CD4-positive, alpha-beta T cell treated with Interleukin-6 at 100 ng/mL for 8 hours (primary cell): ENCODE results near the gene CABLES1.
"Not testable (repeated sequence)": the region's sequence is repeated elsewhere in the genome, so short reads cannot be mapped to it uniquely, and the experiment has no call there.

Source experiments
- DNase-seq: peaks from one replicate; pipeline ENCODE4 v3.0.0-alpha.2; 2020; ENCODE audit warnings: mixed read lengths, low spot score

The CABLES1 gene, protein sequence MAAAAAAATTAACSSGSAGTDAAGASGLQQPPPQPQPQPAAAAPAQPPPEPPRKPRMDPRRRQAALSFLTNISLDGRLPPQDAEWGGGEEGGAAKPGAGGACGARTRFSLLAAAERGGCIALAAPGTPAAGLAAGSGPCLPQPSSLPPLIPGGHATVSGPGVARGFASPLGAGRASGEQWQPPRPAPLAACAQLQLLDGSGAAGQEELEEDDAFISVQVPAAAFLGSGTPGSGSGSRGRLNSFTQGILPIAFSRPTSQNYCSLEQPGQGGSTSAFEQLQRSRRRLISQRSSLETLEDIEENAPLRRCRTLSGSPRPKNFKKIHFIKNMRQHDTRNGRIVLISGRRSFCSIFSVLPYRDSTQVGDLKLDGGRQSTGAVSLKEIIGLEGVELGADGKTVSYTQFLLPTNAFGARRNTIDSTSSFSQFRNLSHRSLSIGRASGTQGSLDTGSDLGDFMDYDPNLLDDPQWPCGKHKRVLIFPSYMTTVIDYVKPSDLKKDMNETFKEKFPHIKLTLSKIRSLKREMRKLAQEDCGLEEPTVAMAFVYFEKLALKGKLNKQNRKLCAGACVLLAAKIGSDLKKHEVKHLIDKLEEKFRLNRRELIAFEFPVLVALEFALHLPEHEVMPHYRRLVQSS

DNA sequence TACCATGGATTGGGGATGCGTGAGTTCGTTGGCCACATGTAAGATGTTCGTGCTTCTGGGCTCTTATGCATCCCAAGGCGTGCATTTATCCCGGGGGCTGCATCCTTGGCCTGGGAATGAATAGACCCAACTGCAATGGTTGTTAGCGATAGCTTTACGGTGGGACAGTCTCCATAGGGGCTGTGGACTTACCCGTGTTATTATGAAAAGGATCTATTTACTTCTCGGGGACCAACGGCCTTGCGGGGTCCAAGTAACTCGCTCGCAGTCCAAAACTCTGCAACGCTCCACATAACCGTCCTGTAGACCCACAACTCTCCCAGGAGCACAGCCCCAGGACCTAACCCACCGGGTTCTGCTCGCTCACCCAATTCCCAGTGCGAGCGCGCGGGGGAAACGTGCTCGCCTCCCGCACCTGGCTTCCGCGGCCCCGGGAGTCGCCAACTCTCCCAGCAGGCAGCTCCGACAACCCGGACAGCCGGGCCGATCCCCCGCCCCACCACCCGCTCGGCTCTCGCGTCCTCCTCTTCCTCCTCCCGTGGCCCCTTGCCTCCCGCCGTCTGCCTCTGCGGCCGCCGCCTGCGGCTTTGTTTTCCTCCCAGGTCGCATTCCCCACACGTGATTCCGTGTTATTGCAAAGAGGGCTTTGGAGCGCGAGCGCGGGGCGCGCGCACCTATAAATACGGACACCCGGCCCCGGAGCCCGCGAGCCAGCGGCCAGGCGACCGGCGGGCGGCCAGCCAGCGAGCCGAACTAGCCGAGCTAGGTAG lies at the start of gene CABLES1:
CABLES1 (plus strand) TSS at position 706 of the 770 bp plus-strand sequence. CDS start 278 bp downstream, outside the sequence.
- DNase-seq, result no peak

DNA sequence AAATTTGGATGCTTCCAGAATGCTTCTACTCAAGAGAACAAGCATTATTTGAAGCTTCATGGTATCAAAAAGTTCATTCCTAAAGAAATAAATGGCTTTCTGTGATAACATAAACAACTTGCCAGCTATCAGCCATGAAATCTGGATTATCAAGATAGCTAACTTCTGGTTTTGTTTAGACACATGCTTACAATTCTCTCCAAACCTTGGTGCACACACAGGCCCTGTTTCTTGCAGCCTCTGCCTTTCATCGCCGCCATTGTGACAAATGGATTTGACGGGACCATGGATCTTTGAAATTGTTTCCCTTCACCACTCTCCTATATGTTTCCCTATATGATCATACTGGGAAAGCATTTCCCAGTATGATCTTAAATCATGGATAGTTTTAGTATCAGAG lies 47.9 kb upstream of the CABLES1 start:
- DNase-seq, result no peak

DNA sequence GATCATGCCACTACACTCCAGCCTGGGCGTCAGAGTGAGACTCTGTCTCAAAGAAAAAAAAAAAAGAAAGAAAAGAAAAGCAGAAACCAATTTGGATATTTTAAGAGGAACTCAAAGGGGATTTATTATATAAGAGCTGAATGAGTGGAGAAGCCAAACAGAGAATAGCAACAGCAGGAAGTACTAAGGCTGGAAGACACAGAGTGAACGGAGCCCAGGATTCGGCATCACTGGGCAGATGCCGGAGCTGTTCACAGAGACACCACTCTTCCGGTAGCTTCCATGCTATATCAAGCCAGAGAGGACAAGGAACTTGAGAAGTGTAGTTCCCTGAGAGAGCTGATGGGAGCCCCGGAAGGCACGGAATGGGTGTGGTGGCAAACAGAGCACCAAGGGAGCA lies 47.0 kb upstream of the CABLES1 start:
- no peak for DNase-seq

DNA sequence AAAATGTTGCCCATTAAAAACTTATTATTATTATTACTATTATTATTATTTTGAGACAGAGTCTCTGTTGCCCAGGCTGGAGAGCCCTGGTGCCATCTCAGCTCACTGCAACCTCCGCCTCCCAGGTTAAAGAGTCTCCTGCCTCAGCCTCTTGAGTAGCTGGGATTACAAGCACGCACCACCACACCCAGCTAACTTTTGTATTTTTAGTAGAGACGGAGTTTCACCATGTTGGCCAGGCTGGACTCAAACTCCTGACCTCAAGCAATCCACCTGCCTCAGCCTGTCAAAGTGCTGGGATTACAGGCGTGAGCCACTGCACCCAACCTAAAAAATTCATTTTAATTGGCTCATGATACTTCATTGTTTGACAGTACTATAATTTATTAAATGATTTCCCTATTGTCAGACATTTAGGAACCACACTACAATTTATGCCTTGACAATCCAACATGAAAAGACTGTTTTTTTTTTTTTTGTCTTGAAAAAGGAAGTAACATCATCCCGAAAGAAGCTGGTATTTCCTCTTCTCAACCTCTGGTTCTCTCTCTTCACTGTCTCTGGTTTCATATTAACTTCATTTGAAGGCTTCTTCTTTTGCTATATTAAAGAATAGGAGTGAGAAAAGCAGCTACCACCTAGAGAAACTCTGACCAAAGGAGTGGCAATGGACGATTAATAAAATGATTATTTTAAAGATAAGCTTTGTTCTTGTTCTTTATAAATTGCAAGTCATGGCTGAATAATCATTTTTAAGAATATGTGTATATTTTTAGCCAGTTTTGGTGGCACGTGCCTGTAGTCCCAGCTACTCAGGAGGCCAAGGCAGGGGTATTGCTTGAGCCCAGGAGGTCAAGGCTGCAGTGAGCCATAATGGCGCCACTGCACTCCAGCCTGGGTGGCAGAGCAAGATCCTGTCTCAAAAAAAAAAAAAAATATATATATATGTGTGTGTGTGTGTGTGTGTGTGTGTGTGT lies 44.0 kb upstream of the CABLES1 start:
- not testable (repeated sequence) for DNase-seq

DNA sequence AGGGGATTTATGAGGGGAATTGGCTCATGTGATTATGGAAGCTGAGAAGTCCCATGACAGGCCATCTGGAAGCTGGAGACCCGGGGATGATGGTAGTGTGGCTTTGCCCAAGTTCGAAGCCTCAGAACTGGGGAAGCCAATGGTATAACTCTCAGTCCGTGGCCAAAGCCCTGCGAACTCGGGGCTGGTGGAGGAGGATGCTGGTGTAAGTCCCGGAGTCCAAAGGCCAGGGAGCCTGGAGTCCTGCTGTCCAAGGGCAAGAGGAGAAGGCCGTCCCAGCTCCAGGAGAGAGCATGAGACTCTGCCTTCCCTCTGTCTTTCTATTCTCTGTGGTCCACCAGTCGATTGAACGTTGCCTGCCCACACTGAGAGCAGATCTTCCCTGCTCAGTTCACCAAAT lies 43.2 kb upstream of the CABLES1 start:
- DNase-seq, result no peak

DNA sequence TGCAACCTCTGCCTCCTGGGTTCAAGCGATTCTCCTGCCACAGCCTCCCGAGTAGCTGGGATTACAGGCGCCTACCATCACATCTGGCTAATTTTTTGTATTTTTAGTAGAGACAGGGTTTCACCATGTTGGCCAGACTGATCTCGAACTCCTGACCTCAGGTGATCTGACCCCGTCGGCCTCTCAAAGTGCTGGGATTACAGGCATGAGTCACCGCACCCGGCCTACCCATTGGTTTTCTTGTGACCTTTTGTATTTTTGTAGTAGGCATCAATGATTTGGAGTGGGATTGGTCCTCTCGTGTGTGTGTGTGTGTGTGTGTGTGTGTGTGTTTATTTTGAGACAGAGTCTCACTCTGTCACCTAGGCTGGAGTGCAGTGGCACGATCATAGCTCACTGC lies 42.2 kb upstream of the CABLES1 start:
- not testable (repeated sequence) for DNase-seq

DNA sequence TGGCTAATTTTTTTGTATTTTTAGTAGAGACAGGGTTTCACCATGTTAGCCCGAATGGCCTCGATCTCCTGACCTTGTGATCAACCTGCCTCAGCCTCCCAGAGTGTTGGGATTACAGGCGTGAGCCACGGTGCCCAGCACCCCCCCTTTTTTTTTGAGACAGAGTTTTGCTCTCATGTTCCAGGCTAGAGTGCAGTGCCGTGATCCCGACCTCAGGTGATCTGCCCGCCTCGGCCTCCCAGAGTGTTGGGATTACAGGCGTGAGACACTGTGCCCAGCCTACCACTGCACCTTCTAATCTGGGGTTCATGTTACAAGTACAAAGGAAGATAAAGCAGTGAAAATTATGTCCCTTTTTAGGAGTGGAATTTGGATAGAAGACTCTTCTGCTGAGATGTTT lies 41.5 kb upstream of the CABLES1 start:
- DNase-seq, result no peak

DNA sequence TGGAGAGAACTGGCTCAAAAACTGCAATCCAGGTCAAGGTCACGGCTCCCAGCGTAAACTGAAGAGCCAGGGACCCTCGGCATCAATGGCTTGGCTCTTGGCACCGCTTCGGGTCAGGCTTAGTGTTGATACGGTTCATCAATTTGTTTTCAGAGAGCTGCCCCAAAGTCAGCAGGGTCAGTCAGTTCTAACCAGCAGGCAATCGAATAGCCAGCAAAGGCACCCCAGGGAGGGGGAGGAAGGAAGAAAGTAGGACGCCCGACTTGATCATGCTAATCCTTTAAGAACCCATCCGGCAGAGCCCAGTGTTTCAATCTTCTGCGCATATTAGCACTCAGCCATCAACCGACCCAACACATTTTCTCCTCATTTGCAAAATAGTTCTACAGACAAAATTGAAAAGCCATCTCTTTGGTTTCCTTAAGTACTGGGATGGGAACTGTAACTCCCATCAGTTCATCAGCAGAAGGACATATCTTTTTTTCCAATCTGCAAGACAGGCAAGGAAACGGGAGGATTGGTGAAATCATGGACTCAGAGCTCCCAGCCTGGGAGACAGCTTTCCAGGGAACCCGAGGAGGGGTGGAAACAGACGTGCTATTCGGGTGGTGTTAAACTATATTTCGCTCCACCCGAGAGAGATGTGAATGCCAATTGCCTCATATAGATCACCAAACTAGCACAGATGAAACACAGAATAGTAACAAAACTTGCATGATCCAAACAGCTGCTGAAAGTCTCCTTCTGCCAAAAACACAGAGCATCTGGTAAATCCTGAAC lies 40.7 kb upstream of the CABLES1 start:
- no peak for DNase-seq

DNA sequence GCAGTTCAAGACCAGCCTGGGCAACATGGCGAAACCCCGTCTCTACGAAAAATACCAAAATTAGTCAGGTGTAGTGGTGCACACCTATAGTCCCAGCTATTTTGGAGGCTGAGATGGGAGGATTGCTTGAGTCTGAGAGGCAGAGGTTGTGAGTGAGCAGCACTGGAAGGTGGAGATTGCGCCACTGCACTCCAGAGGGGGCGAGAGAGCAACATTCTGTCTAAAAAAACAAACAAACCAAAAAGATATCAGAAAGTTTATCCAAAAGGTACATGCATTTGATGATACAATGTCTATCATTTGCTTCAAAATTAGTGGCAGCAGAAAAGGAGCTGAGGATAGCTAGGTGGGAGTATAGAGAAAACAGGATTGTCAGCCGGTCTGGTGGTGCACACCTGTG lies 39.8 kb upstream of the CABLES1 start:
- DNase-seq, result no peak

DNA sequence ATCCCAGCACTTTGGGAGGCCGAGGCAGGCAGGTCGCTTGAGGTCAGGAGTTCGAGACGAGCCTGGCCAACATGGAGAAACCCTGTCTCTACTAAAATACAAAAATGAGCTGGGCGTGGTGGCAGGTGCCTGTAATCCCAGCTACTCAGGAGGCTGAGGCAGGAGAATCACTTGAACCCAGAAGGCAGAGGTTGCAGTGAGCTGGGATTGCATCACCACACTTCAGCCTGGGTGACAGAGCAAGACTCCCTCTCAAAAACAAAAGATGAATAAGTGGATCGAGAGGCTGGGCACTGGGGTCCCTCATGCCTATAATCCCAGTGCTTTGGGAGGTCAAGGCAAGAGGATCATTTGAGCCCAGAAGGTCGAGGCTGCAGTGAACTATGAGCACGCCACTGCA lies 38.3 kb upstream of the CABLES1 start:
- DNase-seq, result not testable (repeated sequence)

DNA sequence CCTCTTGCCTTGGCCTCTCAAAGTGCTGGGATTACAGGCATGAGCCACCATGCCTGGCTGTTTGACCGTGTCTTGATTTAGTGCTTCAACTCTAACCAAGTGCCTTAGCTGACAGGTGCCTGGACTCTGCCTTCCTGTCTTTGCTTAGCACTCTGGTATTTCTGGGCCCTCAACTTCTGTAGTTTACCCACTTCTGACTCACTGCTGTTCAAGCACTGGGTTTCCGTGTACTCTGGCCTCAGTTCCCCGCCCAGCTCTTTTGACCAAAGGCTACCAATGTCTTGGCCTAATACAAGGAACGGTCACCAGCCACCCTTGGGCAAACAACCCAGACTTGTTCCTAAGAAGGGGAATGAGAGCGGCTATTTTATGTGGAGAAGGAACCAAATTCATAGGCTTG lies 35.7 kb upstream of the CABLES1 start:
- no peak for DNase-seq

DNA sequence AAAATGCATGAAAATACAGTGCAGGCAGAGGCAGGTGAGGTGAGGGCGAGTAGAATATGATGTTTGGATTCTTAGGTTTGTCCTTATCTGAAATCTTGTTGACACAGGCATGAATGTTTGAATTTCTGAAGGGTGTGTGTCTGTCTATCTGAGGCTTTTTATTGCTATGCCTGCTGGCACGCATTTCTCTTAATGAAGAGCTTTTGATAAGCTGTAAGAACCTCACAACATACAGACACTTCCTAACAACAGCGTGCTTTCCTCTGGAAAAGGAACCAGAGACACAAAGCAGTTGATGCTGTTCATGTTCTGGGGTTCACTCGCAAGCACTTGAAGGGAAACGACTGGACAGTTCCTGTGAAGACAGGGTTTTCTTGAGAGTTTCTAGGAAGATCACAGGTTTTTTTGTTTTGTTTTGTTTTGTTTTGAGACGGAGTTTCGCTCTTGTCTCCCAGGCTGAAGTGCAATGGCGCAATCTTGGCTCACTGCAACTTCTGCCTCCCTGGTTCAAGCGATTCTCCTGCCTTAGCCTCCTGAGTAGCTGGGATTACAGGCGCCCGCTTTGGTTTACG lies 33.3 kb upstream of the CABLES1 start:
- no peak for DNase-seq

DNA sequence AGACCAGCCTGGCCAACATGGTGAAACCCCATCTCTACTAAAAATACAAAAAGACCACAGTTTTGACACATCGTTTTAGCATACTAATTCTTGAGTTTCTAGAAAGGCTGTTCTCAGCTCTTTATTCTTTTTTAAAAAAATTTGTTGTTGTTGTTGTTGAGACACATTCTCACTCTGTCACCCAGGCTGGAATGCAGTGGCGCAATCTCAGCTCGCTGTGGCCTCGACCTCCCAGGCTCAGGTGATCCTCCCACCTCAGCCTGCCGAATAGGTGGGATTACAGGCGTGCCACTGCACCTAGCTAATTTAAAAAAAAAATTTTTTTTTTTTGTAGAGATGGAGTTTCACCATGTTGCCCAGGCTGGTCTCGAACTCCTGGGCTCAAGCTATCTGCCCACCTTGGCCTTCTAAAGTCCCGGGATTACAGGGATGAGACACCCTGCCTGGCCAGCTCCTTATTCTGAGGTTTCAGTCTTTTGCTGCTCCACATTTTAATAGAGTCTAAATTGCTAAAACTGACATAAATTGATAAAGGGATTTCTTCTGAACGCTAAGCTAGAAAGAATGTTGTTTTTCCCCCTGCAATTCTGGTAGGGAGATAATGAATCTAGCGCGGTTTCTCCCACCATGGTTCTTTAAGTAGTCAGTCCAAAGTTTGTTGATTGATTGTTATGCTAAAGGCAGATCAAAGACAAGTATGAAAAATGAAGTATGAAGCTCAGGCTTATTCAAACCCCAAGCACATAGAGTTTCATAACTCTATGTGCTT lies 32.6 kb upstream of the CABLES1 start:
- no peak for DNase-seq

DNA sequence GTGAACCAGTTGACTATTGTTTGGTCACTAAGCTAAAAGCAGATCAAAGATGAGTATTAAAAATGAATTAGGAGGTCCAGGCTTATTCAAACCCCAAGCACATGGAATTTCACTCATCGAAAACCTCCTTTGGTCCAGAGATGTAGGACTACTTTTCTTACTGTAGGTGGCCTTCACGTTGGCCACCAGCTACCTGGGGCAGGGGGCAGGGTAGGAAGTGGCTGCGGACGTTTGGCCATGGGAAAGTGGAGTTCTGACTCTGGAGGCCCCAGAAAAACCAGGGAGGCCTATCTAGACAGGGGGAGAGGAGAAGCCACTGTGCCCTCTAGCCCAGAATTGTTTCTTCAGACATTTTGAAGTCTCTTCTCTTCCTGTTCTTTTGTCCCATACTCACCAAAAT lies 31.8 kb upstream of the CABLES1 start:
- DNase-seq, result no peak

DNA sequence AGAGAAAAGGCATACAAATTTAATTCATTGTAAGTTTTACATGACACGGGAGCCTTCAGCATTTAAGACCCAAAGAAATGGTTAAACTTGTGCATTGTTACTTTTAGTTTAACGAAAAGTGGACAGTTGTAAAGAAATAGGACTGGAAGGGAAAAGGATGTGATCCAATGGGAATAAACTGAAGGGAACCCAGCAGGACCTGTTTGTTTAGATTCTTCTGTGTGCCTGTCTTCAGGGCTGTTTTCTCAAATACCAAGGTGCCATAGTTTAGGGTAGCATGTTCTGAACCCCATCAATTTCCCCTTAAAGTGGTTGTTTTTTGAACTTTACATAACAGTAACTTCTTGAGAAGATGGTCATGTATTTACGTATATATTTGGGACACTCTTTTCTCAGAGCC lies 30.3 kb upstream of the CABLES1 start:
- DNase-seq, result no peak

DNA sequence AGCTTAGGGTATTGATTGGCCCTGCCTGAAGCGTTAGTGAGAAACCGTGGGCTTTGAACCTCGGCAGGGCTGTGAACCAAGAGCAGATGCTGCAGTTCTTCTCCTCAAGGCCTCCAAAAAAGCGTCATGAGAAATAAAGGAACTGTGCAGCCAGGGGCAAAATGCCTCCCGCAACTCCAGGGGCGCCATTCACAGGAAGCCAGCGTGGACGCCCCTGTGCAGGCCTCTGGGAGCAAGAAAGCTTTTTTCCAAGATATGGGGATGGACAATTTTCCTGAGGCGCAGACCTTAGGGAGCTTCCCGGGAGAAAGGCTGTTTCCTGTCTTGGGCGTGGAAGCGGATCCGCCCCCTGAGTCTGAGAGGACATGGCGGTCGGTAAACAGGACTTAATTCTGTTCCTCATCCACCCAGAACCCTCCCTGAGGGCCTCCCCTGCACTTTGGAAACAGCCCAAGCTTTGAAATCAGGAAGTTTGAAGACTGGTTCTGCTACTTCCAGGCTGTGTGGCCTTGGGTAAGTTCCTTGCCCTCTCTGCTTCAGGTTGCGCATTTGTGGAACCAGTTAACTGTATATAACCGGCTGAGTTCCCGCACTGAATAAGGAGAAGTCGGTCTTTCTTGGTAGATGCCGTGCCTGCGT lies 29.6 kb upstream of the CABLES1 start:
- DNase-seq, result no peak

DNA sequence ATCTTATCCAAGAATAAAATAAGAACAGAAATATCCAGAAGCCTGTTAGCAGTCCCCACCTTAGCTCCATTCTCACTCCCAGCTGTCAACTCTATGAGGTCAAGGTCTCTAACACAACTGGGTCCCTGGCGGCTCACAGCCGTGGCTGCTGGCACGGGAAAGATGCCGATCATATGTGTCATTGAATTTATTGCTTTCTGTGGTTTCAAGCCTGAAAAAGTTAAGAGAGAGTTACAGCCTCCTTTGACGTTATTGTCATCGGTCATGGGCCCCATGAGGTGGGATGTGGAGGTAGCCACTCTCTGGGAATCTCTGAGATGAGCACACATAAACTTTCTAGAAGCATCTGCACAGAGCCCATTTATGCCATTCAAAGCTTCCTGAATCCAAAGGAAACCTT lies 28.7 kb upstream of the CABLES1 start:
- no peak for DNase-seq

DNA sequence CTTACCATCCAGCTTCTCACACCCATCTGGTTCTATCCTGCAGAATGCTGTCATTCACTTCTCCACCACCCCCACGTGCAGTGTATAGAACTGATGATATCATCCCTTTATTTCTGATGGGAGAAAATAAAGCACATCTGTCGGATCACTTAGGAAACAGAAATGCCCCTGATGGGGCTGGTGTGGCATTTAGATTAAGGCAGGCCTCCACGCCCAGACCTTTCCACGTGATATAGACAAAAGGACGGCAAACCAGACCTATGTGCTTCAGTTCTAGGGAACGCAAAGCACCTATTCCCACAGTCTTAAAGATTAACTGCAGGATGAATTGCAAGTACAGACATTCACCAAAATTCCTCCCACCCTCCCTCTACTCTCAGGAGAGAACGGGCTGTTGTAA lies 27.6 kb upstream of the CABLES1 start:
- no peak for DNase-seq

DNA sequence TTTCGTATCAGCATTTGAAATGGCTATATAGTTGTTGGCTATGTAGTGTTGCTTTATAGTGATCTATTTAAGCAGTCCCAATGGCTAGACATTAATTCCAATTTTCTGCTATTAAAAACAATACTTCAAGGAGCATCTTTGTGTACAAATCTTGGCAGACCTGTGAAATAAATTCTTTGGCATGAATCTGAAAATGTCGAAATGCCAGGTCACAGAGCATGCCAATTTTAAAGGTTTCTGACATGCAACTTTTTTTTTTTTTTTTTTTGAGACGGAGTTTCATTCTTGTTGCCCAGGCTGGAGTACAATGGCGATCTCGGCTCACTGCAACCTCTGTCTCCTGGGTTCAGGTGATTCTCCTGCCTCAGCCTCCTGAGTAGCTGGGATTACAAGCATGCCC lies 26.8 kb upstream of the CABLES1 start:
- DNase-seq, result no peak
